ENCODE results near the gene ACIN1. TPM values are rescaled to one million over a fixed set of nuclear protein-coding genes. Genes with fewer than 3 reads are reported as not detected.

ACIN1 gene
- total RNA-seq, 2 donors from 2014 or later: 53.9 to 55.3 TPM

GRCh38 chr14:23090254-23090636 is 4.7 kb downstream of the ACIN1 start:
- no peak overlapping the region for H3K4me3 ChIP-seq
- no peak for TF ChIP-seq CTCF (IDR thresholded peaks at IDR 0.05)
- no peaks in the 10 kb centered on the region for H3K27me3 ChIP-seq
- H3K27ac ChIP-seq: no peak overlapping the region
- H3K4me1 ChIP-seq: peaks cover 0 to 39% of the 10 kb centered on the region in 2 donors
- peaks cover 72% of the 10 kb centered on the region for H3K36me3 ChIP-seq
- DNase-seq (ENCODE audit: low spot score): no peak
- H3K9me3 ChIP-seq: no peaks in the 10 kb centered on the region

- no peak for TF ChIP-seq CTCF (IDR thresholded peaks at IDR 0.05)
- H3K9me3 ChIP-seq: no peaks in the 10 kb centered on the region
- no peak overlapping the region for H3K27ac ChIP-seq
- H3K36me3 ChIP-seq: peaks cover 78% of the 10 kb centered on the region
- H3K4me3 ChIP-seq: no peak overlapping the region
- no peaks in the 10 kb centered on the region for H3K27me3 ChIP-seq
- DNase-seq (ENCODE audit: low spot score): no peak
- H3K4me1 ChIP-seq: peaks cover 0 to 39% of the 10 kb centered on the region in 2 donors
Observed at GRCh38 chr14:23089498-23090253, 5.3 kb downstream of the ACIN1 start.

- H3K27ac ChIP-seq: no peak overlapping the region
- TF ChIP-seq CTCF (IDR thresholded peaks at IDR 0.05): no peak
- no peaks in the 10 kb centered on the region for H3K9me3 ChIP-seq
- no peaks in the 10 kb centered on the region for H3K27me3 ChIP-seq
- no peak for DNase-seq (ENCODE audit: low spot score)
- no peak overlapping the region for H3K4me3 ChIP-seq
- H3K4me1 ChIP-seq: peaks cover 0 to 14% of the 10 kb centered on the region in 2 donors
- peaks cover 79% of the 10 kb centered on the region for H3K36me3 ChIP-seq
Observed at GRCh38 chr14:23086565-23086964, 8.4 kb downstream of the ACIN1 start.

- Histone ChIP-seq H3K27me3 (no peaks in the 10 kb centered on the region), H3K27ac (no peak overlapping the region), H3K4me3 (no peak overlapping the region), H3K9me3 (no peaks in the 10 kb centered on the region), H3K36me3 (peaks cover 83% of the 10 kb centered on the region), H3K4me1 (peaks cover 0 to 12% of the 10 kb centered on the region in 2 donors)
- no peak for DNase-seq (ENCODE audit: low spot score)
- TF ChIP-seq CTCF (IDR thresholded peaks at IDR 0.05): no peak
Observed at GRCh38 chr14:23085458-23085857, 9.5 kb downstream of the ACIN1 start.

- Histone ChIP-seq H3K36me3 (peaks cover 89% of the 10 kb centered on the region), H3K9me3 (no peaks in the 10 kb centered on the region), H3K27me3 (no peaks in the 10 kb centered on the region), H3K4me3 (no peak overlapping the region), H3K4me1 (peaks cover 0 to 32% of the 10 kb centered on the region in 2 donors), H3K27ac (no peak overlapping the region)
- TF ChIP-seq CTCF (IDR thresholded peaks at IDR 0.05): no peak
- DNase-seq (ENCODE audit: low spot score): no peak
Observed at GRCh38 chr14:23080474-23080873, 14.5 kb downstream of the ACIN1 start.

- H3K36me3 ChIP-seq: peaks cover 89% of the 10 kb centered on the region
- H3K4me3 ChIP-seq: no peak overlapping the region
- H3K4me1 ChIP-seq: peaks cover 0 to 32% of the 10 kb centered on the region in 2 donors
- no peaks in the 10 kb centered on the region for H3K27me3 ChIP-seq
- TF ChIP-seq CTCF (IDR thresholded peaks at IDR 0.05): no peak
- H3K9me3 ChIP-seq: no peaks in the 10 kb centered on the region
- peak overlapping the region; percentile 27 to 38 for H3K27ac ChIP-seq
- DNase-seq (ENCODE audit: low spot score): no peak
Observed at GRCh38 chr14:23079716-23080115, 15.2 kb downstream of the ACIN1 start.

Measured in right atrium auricular region (tissue), 2 donors.